Heart left ventricle (tissue), 13 donors: ENCODE data around the gene TPT1.
"Not testable (repeated sequence)": the region's sequence is repeated elsewhere in the genome, so short reads cannot be mapped to it uniquely, and the experiment has no call there.

Experiments
- POLR2A ChIP-seq, 2 donors: fragments of 450-650 bp; IDR thresholded peaks; one replicate each; pipeline ENCODE4 v1.6.1; 2017; ENCODE audit warnings: antibody characterized with exemption in 2 of 2, mild to moderate bottlenecking in 2 of 2, moderate library complexity in 2 of 2
- TF ChIP-seq, protein P1 (sequence below), 12 donors: fragments of 200-600 bp; sonication (generic) in 4 of 12; IDR thresholded peaks; one replicate each; pipeline versions ENCODE4 v1.5.0 to v1.8.0; 2018 to 2022; ENCODE audit warnings: antibody characterized with exemption in 12 of 12, mild to moderate bottlenecking in 5 of 12
- donor health status: ischemic (EF 13 %, LVEDD 7.1; RV severe dilation, severe dysfunction).
- donor health status: DM: no; HTN: yes; CAD: no.
- donor health status: DM: no; HTN: no; CAD: no.
- donor health status: ischemic (EF 25% LVEDD 6.9; RV normal size, moderate dysfunction).
- donor health status: ischemic (EF 25% LVEDD 5.7; RV mildly dilated, moderate dysfunction).
- donor health status: ischemic (EF 35%, LVEDD 5.7; RV mildly dilated, moderate dysfunction).
- donor health status: nonischemic (EF 11% LVEDD 7.7; RV severe dilation, severe dysfunction).
- donor health status: DM: yes; HTN: yes; CAD: no.
- donor health status: PGD.
- donor health status: ischemic (EF 29% LVEDD 5.4; RV normal size, mild dysfunction).
- donor health status: nonischemic (EF 23%, LVEDD 6.1; RV moderate dilation, normal function).

- TF ChIP-seq, protein P1, sequence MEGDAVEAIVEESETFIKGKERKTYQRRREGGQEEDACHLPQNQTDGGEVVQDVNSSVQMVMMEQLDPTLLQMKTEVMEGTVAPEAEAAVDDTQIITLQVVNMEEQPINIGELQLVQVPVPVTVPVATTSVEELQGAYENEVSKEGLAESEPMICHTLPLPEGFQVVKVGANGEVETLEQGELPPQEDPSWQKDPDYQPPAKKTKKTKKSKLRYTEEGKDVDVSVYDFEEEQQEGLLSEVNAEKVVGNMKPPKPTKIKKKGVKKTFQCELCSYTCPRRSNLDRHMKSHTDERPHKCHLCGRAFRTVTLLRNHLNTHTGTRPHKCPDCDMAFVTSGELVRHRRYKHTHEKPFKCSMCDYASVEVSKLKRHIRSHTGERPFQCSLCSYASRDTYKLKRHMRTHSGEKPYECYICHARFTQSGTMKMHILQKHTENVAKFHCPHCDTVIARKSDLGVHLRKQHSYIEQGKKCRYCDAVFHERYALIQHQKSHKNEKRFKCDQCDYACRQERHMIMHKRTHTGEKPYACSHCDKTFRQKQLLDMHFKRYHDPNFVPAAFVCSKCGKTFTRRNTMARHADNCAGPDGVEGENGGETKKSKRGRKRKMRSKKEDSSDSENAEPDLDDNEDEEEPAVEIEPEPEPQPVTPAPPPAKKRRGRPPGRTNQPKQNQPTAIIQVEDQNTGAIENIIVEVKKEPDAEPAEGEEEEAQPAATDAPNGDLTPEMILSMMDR (IDR thresholded peaks at IDR 0.05) = not testable (repeated sequence)
- not testable (repeated sequence) for TF ChIP-seq POLR2A (IDR thresholded peaks at IDR 0.05)
These were observed 3.1 kb upstream of the TPT1 start for GRCh38 chr13:45344064-45344463.
